Activated CD4-positive, alpha-beta T cell treated with anti-CD3 and anti-CD28 coated beads for 24 hours (primary cell): ENCODE measurements around the gene PHKG1.
"Not testable (repeated sequence)": the region's sequence is repeated elsewhere in the genome, so short reads cannot be mapped to it uniquely, and the experiment has no call there.

Source experiments
- DNase-seq, 2 donors: peaks; one replicate each; pipeline ENCODE4 v3.0.0-alpha.2; 2020; ENCODE audit warnings: low read depth in 2 of 2

The PHKG1 gene

GRCh38 chr7:56045758-56046157, 47.0 kb downstream of the PHKG1 start:
- not testable (repeated sequence) for DNase-seq

- DNase-seq = no peak
Observed at GRCh38 chr7:56040730-56041129, 52.0 kb downstream of the PHKG1 start.

GRCh38 chr7:56033671-56034432, 58.9 kb downstream of the PHKG1 start:
- DNase-seq = peak; percentile 46 to 53

- not testable (repeated sequence) for DNase-seq
Observed at GRCh38 chr7:56032578-56032977, 60.2 kb downstream of the PHKG1 start.

GRCh38 chr7:56031556-56031955, 61.2 kb downstream of the PHKG1 start:
- not testable (repeated sequence) for DNase-seq

- DNase-seq = no peak
Observed at GRCh38 chr7:56030340-56030739, 62.4 kb downstream of the PHKG1 start.
